Heart left ventricle (tissue), 13 donors: ENCODE data around the gene TRIM74.
"Not testable (repeated sequence)": the region's sequence is repeated elsewhere in the genome, so short reads cannot be mapped to it uniquely, and the experiment has no call there.

Experiments used
- CTCF ChIP-seq, 12 donors: fragments of 200-600 bp; sonication (generic) in 4 of 12; IDR thresholded peaks; one replicate each; pipeline versions ENCODE4 v1.5.0 to v1.8.0; 2018 to 2022; ENCODE audit warnings: antibody characterized with exemption in 12 of 12, mild to moderate bottlenecking in 5 of 12
- POLR2A ChIP-seq, 2 donors: fragments of 450-650 bp; IDR thresholded peaks; one replicate each; pipeline ENCODE4 v1.6.1; 2017; ENCODE audit warnings: antibody characterized with exemption in 2 of 2, mild to moderate bottlenecking in 2 of 2, moderate library complexity in 2 of 2
- donor health status: ischemic (EF 13 %, LVEDD 7.1; RV severe dilation, severe dysfunction).
- donor health status: DM: no; HTN: yes; CAD: no.
- donor health status: DM: no; HTN: no; CAD: no.
- donor health status: ischemic (EF 25% LVEDD 6.9; RV normal size, moderate dysfunction).
- donor health status: ischemic (EF 25% LVEDD 5.7; RV mildly dilated, moderate dysfunction).
- donor health status: ischemic (EF 35%, LVEDD 5.7; RV mildly dilated, moderate dysfunction).
- donor health status: nonischemic (EF 11% LVEDD 7.7; RV severe dilation, severe dysfunction).
- donor health status: DM: yes; HTN: yes; CAD: no.
- donor health status: PGD.
- donor health status: ischemic (EF 29% LVEDD 5.4; RV normal size, mild dysfunction).
- donor health status: nonischemic (EF 23%, LVEDD 6.1; RV moderate dilation, normal function).

GRCh38 chr7:72949686-72950085 lies 19.6 kb downstream of the TRIM74 start:
- TF ChIP-seq CTCF, POLR2A (IDR thresholded peaks at IDR 0.05): not testable (repeated sequence)
